HL-60 (cell line): ENCODE results near the gene ZMIZ1.

Experiments
- DNase-seq, 2 experiments: peaks; one replicate each; pipeline ENCODE4 v3.0.0-alpha.2; 2010 to 2020; ENCODE audit warnings: low read depth in 1 of 2, low spot score in 1 of 2
- H3K27ac ChIP-seq: fragments of 250-450 bp; sonication (Bioruptor Pico); replicated peaks from 2 replicates; pipeline ENCODE4 v1.5.1; 2020; ENCODE audit warnings: mild to moderate bottlenecking, moderate library complexity
- H3K27me3 ChIP-seq: fragments of 250-450 bp; sonication (Bioruptor Pico); 2 replicates; pipeline ENCODE4 v1.5.1; 2021; ENCODE audit warnings: mild to moderate bottlenecking, moderate library complexity; ENCODE audit not compliant: insufficient read depth, poor library complexity, severe bottlenecking
- H3K4me3 ChIP-seq: replicated peaks from 2 replicates; pipeline ENCODE4 v1.5.1; 2011; ENCODE audit warnings: mild to moderate bottlenecking, control low read depth, low read length; ENCODE audit not compliant: insufficient read depth
- CTCF ChIP-seq: IDR thresholded peaks from one replicate; pipeline ENCODE4 v1.5.1; 2011; ENCODE audit warnings: low read length, control low read depth, inconsistent platforms; ENCODE audit not compliant: insufficient read depth
- GABPA ChIP-seq: IDR thresholded peaks from 2 replicates; pipeline ENCODE4 v1.6.1; 2012; ENCODE audit warnings: low read depth
- POLR2AphosphoS5 ChIP-seq: IDR thresholded peaks from 2 replicates; pipeline ENCODE4 v1.6.1; 2012; ENCODE audit warnings: low read depth
- REST ChIP-seq: IDR thresholded peaks from 2 replicates; pipeline ENCODE4 v1.6.1; 2012; ENCODE audit warnings: low read depth; ENCODE audit not compliant: insufficient replicate concordance
- SPI1 ChIP-seq: IDR thresholded peaks from 2 replicates; pipeline ENCODE4 v1.6.1; 2012; ENCODE audit warnings: low read depth, mild to moderate bottlenecking, borderline replicate concordance

ZMIZ1 gene

GRCh38 chr10:79229830-79230327, 161.1 kb downstream of the ZMIZ1 start:
- no peak overlapping the region for H3K4me3 ChIP-seq
- H3K27ac ChIP-seq: no peak overlapping the region
- no peaks in the 10 kb centered on the region for H3K27me3 ChIP-seq
- TF ChIP-seq POLR2AphosphoS5: no peak
- TF ChIP-seq SPI1: no peak
- TF ChIP-seq CTCF: no peak
- DNase-seq: no peak

- H3K4me3 ChIP-seq: no peak overlapping the region
Measured at GRCh38 chr10:79230328-79230830, 161.6 kb downstream of the ZMIZ1 start.

GRCh38 chr10:79230850-79231249, 162.1 kb downstream of the ZMIZ1 start:
- no peak for DNase-seq
- TF ChIP-seq CTCF (no peak), POLR2AphosphoS5 (no peak), REST (no peak), SPI1 (no peak), GABPA (no peak)
- Histone ChIP-seq H3K27ac (no peak overlapping the region), H3K4me3 (no peak overlapping the region), H3K27me3 (no peaks in the 10 kb centered on the region)

More at GRCh38 chr10:79230328-79230830, 161.6 kb downstream of the ZMIZ1 start:
- no peak overlapping the region for H3K27ac ChIP-seq
- H3K27me3 ChIP-seq: no peaks in the 10 kb centered on the region
- TF ChIP-seq SPI1: no peak
- TF ChIP-seq POLR2AphosphoS5: no peak
- TF ChIP-seq CTCF: no peak
- no peak for TF ChIP-seq GABPA
- no peak for TF ChIP-seq REST
- DNase-seq: no peak

GRCh38 chr10:79231908-79232307, 163.1 kb downstream of the ZMIZ1 start:
- TF ChIP-seq CTCF (no peak), REST (no peak), POLR2AphosphoS5 (no peak), GABPA (no peak), SPI1 (no peak)
- Histone ChIP-seq H3K27ac (no peak overlapping the region), H3K27me3 (no peaks in the 10 kb centered on the region), H3K4me3 (no peak overlapping the region)
- DNase-seq: no peak
